ENCODE measurements around the gene C19orf47.

DNA sequence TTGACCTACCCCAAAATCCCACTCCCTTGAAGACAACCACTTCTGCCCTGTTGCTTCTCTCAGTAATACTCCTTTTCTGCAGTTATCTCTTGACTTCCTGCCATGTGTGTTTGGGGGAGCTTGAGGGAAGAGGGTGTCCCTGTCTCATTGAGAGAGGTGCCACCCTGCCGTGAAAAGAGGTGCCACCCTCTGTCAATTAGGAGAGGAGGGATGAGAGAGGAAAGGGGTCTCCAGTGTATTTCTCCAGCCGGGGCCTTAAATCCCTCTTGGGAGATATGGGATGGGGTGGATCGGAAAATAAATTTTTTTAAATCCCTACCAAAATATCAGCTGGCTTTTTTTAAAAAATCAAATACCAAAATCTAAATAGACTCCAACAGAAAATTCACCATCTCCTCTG is 16.8 kb upstream of the C19orf47 start:
- TF ChIP-seq, protein P1, sequence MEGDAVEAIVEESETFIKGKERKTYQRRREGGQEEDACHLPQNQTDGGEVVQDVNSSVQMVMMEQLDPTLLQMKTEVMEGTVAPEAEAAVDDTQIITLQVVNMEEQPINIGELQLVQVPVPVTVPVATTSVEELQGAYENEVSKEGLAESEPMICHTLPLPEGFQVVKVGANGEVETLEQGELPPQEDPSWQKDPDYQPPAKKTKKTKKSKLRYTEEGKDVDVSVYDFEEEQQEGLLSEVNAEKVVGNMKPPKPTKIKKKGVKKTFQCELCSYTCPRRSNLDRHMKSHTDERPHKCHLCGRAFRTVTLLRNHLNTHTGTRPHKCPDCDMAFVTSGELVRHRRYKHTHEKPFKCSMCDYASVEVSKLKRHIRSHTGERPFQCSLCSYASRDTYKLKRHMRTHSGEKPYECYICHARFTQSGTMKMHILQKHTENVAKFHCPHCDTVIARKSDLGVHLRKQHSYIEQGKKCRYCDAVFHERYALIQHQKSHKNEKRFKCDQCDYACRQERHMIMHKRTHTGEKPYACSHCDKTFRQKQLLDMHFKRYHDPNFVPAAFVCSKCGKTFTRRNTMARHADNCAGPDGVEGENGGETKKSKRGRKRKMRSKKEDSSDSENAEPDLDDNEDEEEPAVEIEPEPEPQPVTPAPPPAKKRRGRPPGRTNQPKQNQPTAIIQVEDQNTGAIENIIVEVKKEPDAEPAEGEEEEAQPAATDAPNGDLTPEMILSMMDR (IDR thresholded peaks at IDR 0.05): no peak
- no peak for TF ChIP-seq POLR2A (IDR thresholded peaks at IDR 0.05)
